Measurements from ENCODE around the gene ZNF558.

GRCh38 chr19:8881512-8881911 is 49.4 kb upstream of the ZNF558 start:
- TF ChIP-seq POLR2A (IDR thresholded peaks at IDR 0.05) (no peak), CTCF (IDR thresholded peaks at IDR 0.05) (no peak)
